Measurements from ENCODE around the gene ZNF775. TPM values are rescaled to one million over a fixed set of nuclear protein-coding genes. Genes with fewer than 3 reads are reported as not detected.
A peak's percentile ranks its signal among the peaks of the same experiment; 100 is the strongest.

ZNF775 gene
- total and polyA plus RNA-seq, 2 of the 13 experiments (the other 11 are each of a cell fraction or from before 2014, with no cell fraction given), result 3.1 to 3.2 TPM

DNA sequence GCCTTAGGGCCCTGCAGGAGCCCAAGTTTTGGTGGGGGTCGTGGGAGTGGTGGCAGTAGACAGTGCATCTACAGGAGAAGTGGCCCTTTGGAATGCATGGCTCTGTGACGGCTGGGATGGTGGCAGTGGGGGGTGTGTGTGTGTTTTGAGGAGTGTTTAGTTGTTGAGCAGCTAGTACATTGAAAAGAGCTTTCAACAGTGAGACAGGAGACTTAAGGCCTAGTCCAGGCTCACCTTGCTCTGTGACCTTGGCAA, 27.1 kb downstream of the ZNF775 start:
- in situ Hi-C loops (cut with HindIII; ENCODE audit: extremely low pct_ligation_motif_present, low pct_unique_long_range_greater_than_20kb) (no loop called here), intact Hi-C loops (cut with micrococcal nuclease; ENCODE audit: unreplicated experiment) (loop anchor here (2.0 kb wide), 1 partner anchor 15 kb away; no protein-coding TSS in a partner anchor)
- Histone ChIP-seq H4K20me1 (ENCODE audit: insufficient read depth, low read length) (no peaks in the 10 kb centered on the region), H3K4me3 (replicated peaks in 1 of 3; ENCODE audit: insufficient read depth in 1 of 3, low read depth in 2 of 3, low read length in 3 of 3) (peak overlapping the region; percentile 75 to 81 (median 79)), H3K9ac (ENCODE audit: insufficient read depth, low read depth, low read length) (peak overlapping the region; percentile 83), H3K27me3 (ENCODE audit: control insufficient read depth in 1 of 2, insufficient read depth in 2 of 2, low read length in 2 of 2) (no peaks in the 10 kb centered on the region), H3K79me2 (ENCODE audit: insufficient read depth, low read length) (no peaks in the 10 kb centered on the region), H2AFZ (ENCODE audit: low read length) (no peak overlapping the region), H3K4me1 (ENCODE audit: insufficient read depth, low read length) (peaks cover 62% of the 10 kb centered on the region), H3K9me3 (ENCODE audit: low read length) (no peaks in the 10 kb centered on the region), H3K4me2 (ENCODE audit: low read depth, low read length) (peak overlapping the region; percentile 94), H3K36me3 (replicated peaks in 1 of 2; ENCODE audit: control insufficient read depth in 1 of 2, insufficient read depth in 2 of 2, low read length in 2 of 2) (no peaks in the 10 kb centered on the region), H3K27ac (ENCODE audit: extremely low read length, insufficient read depth, low read length) (peak overlapping the region; percentile 58)
- TF ChIP-seq ZNF432 (CRISPR knock-in tag; IDR thresholded peaks at IDR 0.05; ENCODE audit: borderline replicate concordance) (no peak), PRMT3 (CRISPR knock-in tag; IDR thresholded peaks at IDR 0.05; ENCODE audit: borderline replicate concordance, low read depth) (0 out of 2 replicates have a peak, but pooled peaks have one; percentile 14), PHF20 (CRISPR knock-in tag; IDR thresholded peaks at IDR 0.05) (no peak), NCOA5 (CRISPR knock-in tag; IDR thresholded peaks at IDR 0.05) (no peak), MTA1 (CRISPR knock-in tag; IDR thresholded peaks at IDR 0.05; ENCODE audit: borderline replicate concordance) (peak; percentile 11; the same call in 1 of the 2 replicates), ZNF776 (CRISPR knock-in tag; IDR thresholded peaks at IDR 0.05) (0 out of 2 replicates have a peak, but pooled peaks have one; percentile 6)
- TF ChIP-seq, protein P1, sequence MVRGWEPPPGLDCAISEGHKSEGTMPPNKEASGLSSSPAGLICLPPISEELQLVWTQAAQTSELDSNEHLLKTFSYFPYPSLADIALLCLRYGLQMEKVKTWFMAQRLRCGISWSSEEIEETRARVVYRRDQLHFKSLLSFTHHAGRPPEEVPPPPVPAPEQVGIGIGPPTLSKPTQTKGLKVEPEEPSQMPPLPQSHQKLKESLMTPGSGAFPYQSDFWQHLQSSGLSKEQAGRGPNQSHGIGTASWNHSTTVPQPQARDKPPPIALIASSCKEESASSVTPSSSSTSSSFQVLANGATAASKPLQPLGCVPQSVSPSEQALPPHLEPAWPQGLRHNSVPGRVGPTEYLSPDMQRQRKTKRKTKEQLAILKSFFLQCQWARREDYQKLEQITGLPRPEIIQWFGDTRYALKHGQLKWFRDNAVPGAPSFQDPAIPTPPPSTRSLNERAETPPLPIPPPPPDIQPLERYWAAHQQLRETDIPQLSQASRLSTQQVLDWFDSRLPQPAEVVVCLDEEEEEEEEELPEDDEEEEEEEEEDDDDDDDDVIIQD (CRISPR knock-in tag; IDR thresholded peaks at IDR 0.05; ENCODE audit: low read depth), result 0 out of 2 replicates have a peak, but pooled peaks have one; percentile 2
- TF ChIP-seq, protein P2, sequence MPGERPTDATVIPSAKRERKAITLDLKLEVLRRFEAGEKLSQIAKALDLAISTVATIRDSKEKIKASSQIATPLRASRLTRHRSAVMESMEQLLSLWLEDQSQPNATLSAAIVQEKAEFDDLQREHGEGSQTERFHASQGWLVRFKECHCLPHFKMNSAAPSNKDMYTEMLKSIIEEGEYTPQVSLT (CRISPR knock-in tag; IDR thresholded peaks at IDR 0.05; ENCODE audit: borderline replicate concordance, low read depth), result no peak
- 0% methylated on average over 2 of the region's 2 CpGs for WGBS (ENCODE audit: low lambda C conversion rate)
- ATAC-seq, result peak; percentile 10
- BruUV-seq (replicated peaks), result no TSS peak
- POLR2A ChIA-PET, result interaction anchor here (0.8 to 8.8 kb wide), 12 partner anchors 9 to 568 kb away, joined by 3 to 181 read pairs (median 6); partner anchors contain the start of genes ACTR3C, LRRC61, REPIN1 and ZNF775
- no peak for DNase-seq (ENCODE audit: low spot score)
- CTCF ChIA-PET (ENCODE audit: low intra/inter-chr PET ratio, low total read pairs), result no interaction called here
- no peak for FAIRE-seq
